Tracheal epithelial cell (primary cell): Measurements from ENCODE around the gene RBP4. TPM values are rescaled to one million over a fixed set of nuclear protein-coding genes. Genes with fewer than 3 reads are reported as not detected.

ENCODE experiments used
- total RNA-seq: library from RNA; depleted of rRNA; stranded (reverse); fragments of >200 nt; gene quantifications from 2 replicates; pipeline ENCODE4 v1.2.1, GENCODE V29; 2014

Gene RBP4
- 0.24 TPM in 1 of 2 replicates, not detected in the other for total RNA-seq

DNA sequence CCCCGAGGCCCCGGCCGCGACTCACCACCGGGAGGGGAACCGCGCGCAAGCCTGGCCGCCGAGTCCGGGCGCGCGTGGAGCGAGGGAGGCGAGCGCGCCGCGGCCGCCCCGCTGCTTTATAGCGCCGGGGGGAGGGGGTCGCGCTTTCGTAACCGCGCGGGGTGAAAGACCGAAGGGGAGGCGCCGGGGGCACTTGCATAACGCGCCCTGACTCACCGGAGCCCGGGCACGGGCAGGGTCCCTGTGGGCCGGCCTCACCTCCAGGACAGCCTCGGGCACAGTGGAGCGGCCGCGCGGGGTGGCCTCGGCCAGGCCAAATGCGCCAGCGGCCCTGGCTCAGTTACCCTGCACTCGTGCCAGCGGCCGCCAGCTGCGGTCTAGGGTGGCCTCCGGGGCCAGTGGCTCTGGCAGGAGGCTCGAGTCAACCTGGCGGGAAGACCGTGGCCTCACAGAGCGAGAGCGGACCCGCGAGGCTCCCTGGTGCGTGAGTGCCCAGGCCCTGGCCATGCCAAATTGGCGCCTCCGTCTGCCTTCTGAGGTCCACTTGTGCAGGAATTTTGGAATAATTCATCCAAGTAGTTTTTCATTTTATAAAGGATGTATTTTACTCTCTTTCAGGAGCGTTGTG, at the start of gene RBP4:
TSS of gene RBP4 (minus strand) at position 90 of the 628 bp plus-strand sequence. CDS start 207 bp downstream, outside the sequence.

DNA sequence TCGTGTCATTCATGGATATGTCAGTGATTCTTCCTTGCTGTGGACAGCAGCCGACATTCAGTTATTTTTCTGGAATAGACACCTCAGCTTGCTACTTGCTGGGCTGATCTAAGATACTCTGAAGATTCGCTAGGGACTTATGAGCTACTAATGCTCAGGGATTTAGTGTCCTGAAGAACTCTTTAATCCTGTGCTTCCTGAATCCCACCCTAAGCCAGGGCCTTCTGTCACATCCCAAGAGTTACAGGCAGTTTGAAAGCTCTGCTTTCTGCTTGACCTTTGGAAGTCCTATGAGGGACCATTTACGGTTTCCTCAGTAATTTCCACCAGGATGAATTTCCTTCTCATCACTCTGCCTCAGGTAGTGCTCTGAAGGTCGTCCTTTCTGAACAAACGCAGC, 11.3 kb upstream of the RBP4 start, which contains the start of gene PDE6C:
TSS of gene PDE6C (plus strand) at position 227 of the 400 bp plus-strand sequence. CDS start 189 bp downstream, outside the sequence.

DNA sequence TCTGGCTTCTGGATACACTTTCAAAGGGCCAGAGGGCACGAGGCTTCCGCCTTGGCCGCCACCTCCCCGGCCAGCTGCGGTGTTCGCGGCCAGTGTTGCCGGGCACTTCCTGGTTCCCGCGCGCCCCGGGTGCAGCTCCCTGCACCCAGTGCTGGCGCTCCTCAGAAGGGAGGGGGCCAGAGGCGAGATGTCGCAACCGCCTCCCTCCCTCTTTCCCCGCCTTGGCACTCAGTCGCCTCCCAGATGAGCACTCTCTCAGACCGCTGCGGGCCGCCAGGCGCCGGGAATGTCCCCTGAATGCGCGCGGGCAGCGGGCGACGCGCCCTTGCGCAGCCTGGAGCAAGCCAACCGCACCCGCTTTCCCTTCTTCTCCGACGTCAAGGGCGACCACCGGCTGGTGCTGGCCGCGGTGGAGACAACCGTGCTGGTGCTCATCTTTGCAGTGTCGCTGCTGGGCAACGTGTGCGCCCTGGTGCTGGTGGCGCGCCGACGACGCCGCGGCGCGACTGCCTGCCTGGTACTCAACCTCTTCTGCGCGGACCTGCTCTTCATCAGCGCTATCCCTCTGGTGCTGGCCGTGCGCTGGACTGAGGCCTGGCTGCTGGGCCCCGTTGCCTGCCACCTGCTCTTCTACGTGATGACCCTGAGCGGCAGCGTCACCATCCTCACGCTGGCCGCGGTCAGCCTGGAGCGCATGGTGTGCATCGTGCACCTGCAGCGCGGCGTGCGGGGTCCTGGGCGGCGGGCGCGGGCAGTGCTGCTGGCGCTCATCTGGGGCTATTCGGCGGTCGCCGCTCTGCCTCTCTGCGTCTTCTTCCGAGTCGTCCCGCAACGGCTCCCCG, 34.4 kb downstream of the RBP4 start, which contains the start of gene FFAR4:
TSS of gene FFAR4 (plus strand) at position 231 of the 842 bp plus-strand sequence. CDS start at position 287, 56 bp downstream.

Other genes with a start within 250 kb of the RBP4 start
- 167 and 198 TPM in 2 replicates for gene MYOF, start 118.9 kb downstream of the RBP4 start, total RNA-seq
- 2.3 and 8.9 TPM in 2 replicates for gene CEP55, start 104.6 kb downstream of the RBP4 start, total RNA-seq
- not detected in 2 replicates for gene FFAR4, start 34.6 kb downstream of the RBP4 start, total RNA-seq
- not detected in 2 replicates for gene PDE6C, start 11.3 kb upstream of the RBP4 start, total RNA-seq
- gene FRA10AC1, start 101.4 kb upstream of the RBP4 start, total RNA-seq: 2.7 and 3.0 TPM in 2 replicates
- not detected in 2 replicates for gene LGI1, start 156.7 kb upstream of the RBP4 start, total RNA-seq